Gastrocnemius medialis (tissue), 4 donors: Measurements from ENCODE around the gene SRR. TPM values are rescaled to one million over a fixed set of nuclear protein-coding genes. Genes with fewer than 3 reads are reported as not detected.

Experiments used
- ATAC-seq, 2 donors: fragments of 150-250 bp; one replicate each; pipeline ENCODE4 v1.9.1; 2016
- DNase-seq, 2 donors: peaks; one replicate each; pipeline ENCODE4 v3.0.0-alpha.2; 2019
- H3K27ac ChIP-seq, 4 donors: fragments of 200-600 bp; sonication (generic); 1 replicate in 1 of 4; 2 replicates in 3 of 4; pipeline ENCODE4 v1.5.1; 2016 to 2018; ENCODE audit warnings: mild to moderate bottlenecking in 2 of 4, moderate library complexity in 1 of 4
- H3K27me3 ChIP-seq, 3 donors: fragments of 200-600 bp; sonication (generic) in 2 of 3; 1 replicate in 1 of 3; 2 replicates in 2 of 3; pipeline versions ENCODE4 v1.5.1 to v1.6.0; 2016 to 2019; ENCODE audit warnings: mild to moderate bottlenecking in 1 of 3, moderate library complexity in 1 of 3
- H3K36me3 ChIP-seq, 2 donors: fragments of 200-600 bp; sonication (generic) in 1 of 2; one replicate each; pipeline ENCODE4 v1.5.1; 2017 to 2018
- H3K4me1 ChIP-seq, 2 donors: fragments of 200-600 bp; sonication (generic) in 1 of 2; one replicate each; pipeline ENCODE4 v1.5.1; 2016 to 2017; ENCODE audit warnings: mild to moderate bottlenecking in 2 of 2
- H3K4me3 ChIP-seq, 4 donors: fragments of 200-600 bp; sonication (generic) in 3 of 4; 1 replicate in 1 of 4; 2 replicates in 3 of 4; pipeline ENCODE4 v1.5.1; 2016 to 2019; ENCODE audit warnings: mild to moderate bottlenecking in 2 of 4
- H3K9me3 ChIP-seq, 3 donors: fragments of 200-600 bp; sonication (generic) in 2 of 3; 1 replicate in 1 of 3; 2 replicates in 2 of 3; pipeline ENCODE4 v1.5.1; 2016 to 2019
- POLR2A ChIP-seq, 2 donors: fragments of 450-650 bp; IDR thresholded peaks; one replicate each; pipeline ENCODE4 v1.6.1; 2017; ENCODE audit warnings: antibody characterized with exemption in 2 of 2, mild to moderate bottlenecking in 2 of 2, moderate library complexity in 2 of 2
- in situ Hi-C, 4 donors: fragments of 200-750 bp; cut with MboI; loops; one replicate each; pipeline versions ENCODE4 v1.15.0 to v1.8.0; 2017; ENCODE audit warnings: low sequenced_read_pairs in 4 of 4
- intact Hi-C: fragments of 100-400 bp; cut with DNase I; formaldehyde crosslinking; loops from one replicate; pipeline ENCODE4 v1.15.1; 2023; ENCODE audit warnings: low total_unique reads
- total RNA-seq, 4 donors: library from RNA; depleted of rRNA; stranded (reverse); fragments of >200 nt; gene quantifications; one replicate each; pipeline versions ENCODE4 v1.1.0 to v1.2.3, GENCODE V29; 2016
- TF ChIP-seq, protein P1 (sequence below), 5 experiments: fragments of 450-650 bp in 3 of 5; fragments of 200-600 bp in 2 of 5; sonication (generic) in 2 of 5; IDR thresholded peaks in 4 of 5; conservative IDR thresholded peaks in 1 of 5; 1 replicate in 4 of 5; 2 replicates in 1 of 5; pipeline ENCODE4 v1.5.1; 2016 to 2019; ENCODE audit warnings: antibody characterized with exemption in 5 of 5, mild to moderate bottlenecking in 3 of 5, moderate library complexity in 3 of 5

SRR gene
- total RNA-seq, 4 donors from 2014 or later: 3.0 to 20.0 (median 10.7) TPM

DNA sequence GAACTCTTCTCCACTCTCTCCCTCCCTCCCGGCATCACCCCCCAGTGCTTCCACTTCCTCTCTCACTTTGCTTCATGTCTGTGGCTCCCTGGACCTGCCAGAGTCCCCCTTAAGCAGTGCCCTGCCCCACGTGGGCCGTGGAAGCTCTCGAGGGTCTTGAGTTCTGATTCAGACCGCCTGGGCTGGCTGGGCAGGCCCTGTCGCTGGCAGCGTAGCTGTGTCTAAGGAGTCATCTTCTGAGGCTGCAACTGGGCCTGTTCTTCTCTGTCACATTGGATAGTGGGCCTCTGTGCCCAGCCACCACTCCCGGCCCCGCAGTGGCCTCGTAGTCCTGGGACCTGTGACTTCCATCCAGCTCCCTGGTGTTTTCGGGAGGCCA lies 66.5 kb downstream of the SRR start:
- ATAC-seq: no peak
- no peaks in the 10 kb centered on the region for H3K9me3 ChIP-seq
- no peak overlapping the region for H3K4me3 ChIP-seq
- in situ Hi-C loops (no loop called here), intact Hi-C loops (no loop called here)
- no peak for TF ChIP-seq POLR2A (IDR thresholded peaks at IDR 0.05)
- TF ChIP-seq, protein P1, sequence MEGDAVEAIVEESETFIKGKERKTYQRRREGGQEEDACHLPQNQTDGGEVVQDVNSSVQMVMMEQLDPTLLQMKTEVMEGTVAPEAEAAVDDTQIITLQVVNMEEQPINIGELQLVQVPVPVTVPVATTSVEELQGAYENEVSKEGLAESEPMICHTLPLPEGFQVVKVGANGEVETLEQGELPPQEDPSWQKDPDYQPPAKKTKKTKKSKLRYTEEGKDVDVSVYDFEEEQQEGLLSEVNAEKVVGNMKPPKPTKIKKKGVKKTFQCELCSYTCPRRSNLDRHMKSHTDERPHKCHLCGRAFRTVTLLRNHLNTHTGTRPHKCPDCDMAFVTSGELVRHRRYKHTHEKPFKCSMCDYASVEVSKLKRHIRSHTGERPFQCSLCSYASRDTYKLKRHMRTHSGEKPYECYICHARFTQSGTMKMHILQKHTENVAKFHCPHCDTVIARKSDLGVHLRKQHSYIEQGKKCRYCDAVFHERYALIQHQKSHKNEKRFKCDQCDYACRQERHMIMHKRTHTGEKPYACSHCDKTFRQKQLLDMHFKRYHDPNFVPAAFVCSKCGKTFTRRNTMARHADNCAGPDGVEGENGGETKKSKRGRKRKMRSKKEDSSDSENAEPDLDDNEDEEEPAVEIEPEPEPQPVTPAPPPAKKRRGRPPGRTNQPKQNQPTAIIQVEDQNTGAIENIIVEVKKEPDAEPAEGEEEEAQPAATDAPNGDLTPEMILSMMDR (IDR thresholded peaks at IDR 0.05 in 4 of 5, conservative IDR thresholded peaks at IDR 0.05 in 1 of 5): no peak
- no peaks in the 10 kb centered on the region for H3K27me3 ChIP-seq
- H3K36me3 ChIP-seq: peaks cover 0 to 16% of the 10 kb centered on the region in 2 donors
- no peak for DNase-seq
- no peak overlapping the region for H3K27ac ChIP-seq
- H3K4me1 ChIP-seq: peaks cover 0 to 4% of the 10 kb centered on the region in 2 donors

DNA sequence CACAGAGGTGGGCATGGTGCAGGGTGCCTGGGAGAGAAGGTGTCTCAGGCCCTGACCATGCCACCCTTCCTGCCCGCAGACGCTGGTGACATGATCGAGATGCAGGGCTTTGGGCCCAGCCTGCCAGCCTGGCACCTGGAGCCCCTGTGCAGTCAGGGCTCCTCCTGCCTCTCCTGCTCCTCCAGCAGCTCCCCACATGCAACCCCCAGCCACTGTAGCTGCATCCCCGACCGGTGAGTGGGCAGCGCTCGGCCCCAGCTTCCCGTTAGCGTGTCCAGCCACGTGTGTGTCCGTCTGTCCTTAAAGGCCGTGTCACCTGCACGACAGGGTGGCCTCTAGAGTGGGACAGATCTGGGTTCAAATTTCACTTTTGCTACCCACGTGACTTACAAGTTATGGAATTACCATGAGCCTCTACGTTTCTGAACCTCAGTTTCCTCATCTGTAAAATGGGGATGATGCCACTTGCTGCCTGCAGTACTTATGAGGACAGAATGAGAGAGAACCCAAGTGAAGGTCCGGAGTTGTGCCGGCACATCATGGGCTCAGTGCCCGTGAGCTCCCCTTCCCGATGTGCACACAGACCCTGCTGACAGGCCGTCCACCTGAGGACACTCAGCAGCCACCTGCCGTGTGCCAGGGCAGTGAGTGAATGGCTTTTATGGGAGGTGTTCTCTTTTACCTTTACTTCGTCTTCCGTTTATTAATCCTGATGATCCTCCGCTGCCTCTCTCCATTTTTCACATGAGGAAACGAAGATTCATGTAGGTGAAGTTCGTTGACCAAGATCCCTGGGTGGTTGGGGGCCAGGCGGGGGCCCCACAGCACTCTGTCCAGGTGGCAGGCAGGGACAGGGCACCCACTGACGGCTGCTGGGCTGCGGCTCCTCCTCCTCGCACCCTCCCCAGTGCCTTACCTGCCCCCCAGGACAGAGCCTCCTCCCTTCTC lies 67.7 kb downstream of the SRR start:
- no peak for ATAC-seq
- no peak for TF ChIP-seq POLR2A (IDR thresholded peaks at IDR 0.05)
- TF ChIP-seq, protein P1 (IDR thresholded peaks at IDR 0.05 in 4 of 5, conservative IDR thresholded peaks at IDR 0.05 in 1 of 5): no peak
- Histone ChIP-seq H3K27ac (no peak overlapping the region), H3K27me3 (no peaks in the 10 kb centered on the region), H3K4me3 (no peak overlapping the region), H3K36me3 (peaks cover 0 to 25% of the 10 kb centered on the region in 2 donors), H3K4me1 (peaks cover 0 to 5% of the 10 kb centered on the region in 2 donors), H3K9me3 (no peaks in the 10 kb centered on the region)
- in situ Hi-C loops: no loop called here
- intact Hi-C loops: no loop called here
- no peak for DNase-seq

DNA sequence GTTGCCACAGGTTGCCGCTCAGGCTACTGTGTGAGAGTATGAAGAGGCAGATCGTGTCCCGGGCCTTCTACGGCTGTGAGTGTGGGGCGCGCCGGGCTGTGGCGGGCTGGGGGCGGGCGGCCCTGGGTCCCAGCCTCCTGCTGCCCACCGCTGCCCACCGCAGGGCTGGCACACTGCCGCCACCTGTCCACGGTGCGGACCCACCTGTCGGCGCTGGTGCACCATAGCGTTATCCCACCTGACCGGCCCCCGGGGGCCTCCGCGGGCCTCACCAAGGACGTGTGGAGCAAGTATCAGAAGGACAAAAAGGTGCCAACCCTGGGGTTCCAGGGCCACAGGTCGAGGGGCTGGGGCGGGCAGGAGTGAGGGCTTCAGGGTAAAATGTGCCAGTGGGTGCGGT lies 68.4 kb downstream of the SRR start:
- in situ Hi-C loops: no loop called here
- ATAC-seq (no peak), DNase-seq (no peak)
- Histone ChIP-seq H3K9me3 (no peaks in the 10 kb centered on the region), H3K36me3 (peaks cover 0 to 25% of the 10 kb centered on the region in 2 donors), H3K27me3 (no peaks in the 10 kb centered on the region), H3K4me3 (no peak overlapping the region), H3K4me1 (peaks cover 0 to 5% of the 10 kb centered on the region in 2 donors), H3K27ac (no peak overlapping the region)
- no peak for TF ChIP-seq POLR2A (IDR thresholded peaks at IDR 0.05)
- TF ChIP-seq, protein P1 (IDR thresholded peaks at IDR 0.05 in 4 of 5, conservative IDR thresholded peaks at IDR 0.05 in 1 of 5): no peak
- intact Hi-C loops: no loop called here

DNA sequence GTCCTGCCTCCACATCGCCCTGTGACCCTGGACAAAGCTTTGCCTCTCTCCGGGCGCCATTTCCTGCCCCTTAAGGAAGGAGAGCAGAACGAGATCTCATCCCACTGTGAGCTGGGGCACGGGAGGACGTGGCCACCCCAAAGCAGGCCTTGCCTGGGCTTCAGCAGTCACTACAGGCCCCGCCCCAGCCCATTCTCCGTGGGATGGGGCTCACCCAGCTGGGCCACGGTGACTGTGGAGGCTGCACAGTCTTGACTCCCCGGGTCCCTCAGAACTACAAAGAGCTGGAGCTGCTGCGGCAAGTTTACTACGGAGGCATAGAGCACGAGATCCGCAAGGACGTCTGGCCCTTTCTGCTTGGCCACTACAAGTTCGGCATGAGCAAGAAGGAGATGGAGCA lies 68.9 kb downstream of the SRR start:
- TF ChIP-seq, protein P1 (IDR thresholded peaks at IDR 0.05 in 4 of 5, conservative IDR thresholded peaks at IDR 0.05 in 1 of 5): no peak
- H3K27me3 ChIP-seq: no peaks in the 10 kb centered on the region
- peaks cover 0 to 5% of the 10 kb centered on the region in 2 donors for H3K4me1 ChIP-seq
- no peak overlapping the region for H3K27ac ChIP-seq
- no peaks in the 10 kb centered on the region for H3K9me3 ChIP-seq
- intact Hi-C loops: no loop called here
- H3K36me3 ChIP-seq: peaks cover 0 to 25% of the 10 kb centered on the region in 2 donors
- ATAC-seq (no peak), DNase-seq (no peak)
- in situ Hi-C loops: no loop called here
- no peak overlapping the region for H3K4me3 ChIP-seq
